HEK293T (cell line): Measurements from ENCODE around the gene DENND2A.

Experiments used
- ARNT ChIP-seq: fragments of 450-650 bp; IDR thresholded peaks from 2 replicates; pipeline ENCODE4 v1.6.1; 2017; ENCODE audit warnings: mild to moderate bottlenecking
- BHLHE40 ChIP-seq: fragments of 450-650 bp; IDR thresholded peaks from 2 replicates; pipeline ENCODE4 v1.6.1; 2016; ENCODE audit warnings: mild to moderate bottlenecking, moderate library complexity, borderline replicate concordance
- CTBP1 ChIP-seq: fragments of 450-650 bp; IDR thresholded peaks from 2 replicates; pipeline ENCODE4 v1.6.1; 2016; ENCODE audit warnings: borderline replicate concordance
- ELF4 ChIP-seq: fragments of 450-650 bp; IDR thresholded peaks from 2 replicates; pipeline ENCODE4 v1.6.1; 2017; ENCODE audit warnings: antibody characterized with exemption
- FOXA1 ChIP-seq: fragments of 450-650 bp; IDR thresholded peaks from 2 replicates; pipeline ENCODE4 v1.6.1; 2016; ENCODE audit warnings: mild to moderate bottlenecking
- FOXM1 ChIP-seq: fragments of 450-650 bp; IDR thresholded peaks from 2 replicates; pipeline ENCODE4 v1.6.1; 2017; ENCODE audit warnings: mild to moderate bottlenecking, borderline replicate concordance
- L3MBTL2 ChIP-seq: fragments of 450-650 bp; conservative IDR thresholded peaks from 2 replicates; pipeline ENCODE4 v1.6.1; 2016; ENCODE audit warnings: mild to moderate bottlenecking
- PKNOX1 ChIP-seq: fragments of 450-650 bp; IDR thresholded peaks from 2 replicates; pipeline ENCODE4 v1.6.1; 2016
- SP1 ChIP-seq: fragments of 450-650 bp; IDR thresholded peaks from 2 replicates; pipeline ENCODE4 v1.6.1; 2017
- SUZ12 ChIP-seq: fragments of 450-650 bp; IDR thresholded peaks from 2 replicates; pipeline ENCODE4 v1.6.1; 2016; ENCODE audit warnings: mild to moderate bottlenecking

DNA sequence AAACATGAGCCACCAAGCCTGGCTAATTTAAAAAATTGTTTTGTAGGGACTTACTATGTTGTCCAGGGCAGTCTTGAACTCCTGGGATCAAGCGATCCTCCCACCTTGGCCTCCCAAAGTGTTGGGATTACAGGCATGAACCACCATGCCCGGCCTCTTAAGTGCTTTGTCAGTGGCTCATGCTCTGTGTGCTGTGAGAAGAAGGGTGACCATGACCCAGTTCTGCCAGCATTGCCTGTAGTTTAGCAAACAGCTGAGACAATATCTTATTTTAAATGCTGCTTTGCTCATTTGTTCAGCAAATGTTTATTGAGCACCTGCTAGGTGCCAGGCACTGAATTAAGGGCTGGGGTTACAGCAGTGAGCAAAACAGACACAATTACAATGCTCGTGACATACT, 41.2 kb upstream of the DENND2A start:
- TF ChIP-seq CTBP1, result no peak
- TF ChIP-seq SP1, result no peak
- no peak for TF ChIP-seq ARNT
- no peak for TF ChIP-seq FOXA1
- TF ChIP-seq ELF4, result no peak
- no peak for TF ChIP-seq FOXM1
- no peak for TF ChIP-seq SUZ12
- no peak for TF ChIP-seq L3MBTL2
- TF ChIP-seq BHLHE40, result no peak
- no peak for TF ChIP-seq PKNOX1
